Nephron (organoid): Measurements from ENCODE around the gene EPB42.

Experiments
- H3K27ac Mint-ChIP-seq, 3 experiments: 2 replicates each; pipeline ENCODE4 v1.8.0; 2020; ENCODE audit warnings: mixed read lengths in 3 of 3, mild to moderate bottlenecking in 2 of 3, moderate library complexity in 1 of 3
- H3K27me3 Mint-ChIP-seq: 2 replicates; pipeline ENCODE4 v1.8.0; 2021; ENCODE audit warnings: low read depth, mild to moderate bottlenecking, moderate library complexity, mixed read lengths
- H3K36me3 Mint-ChIP-seq: 2 replicates; pipeline ENCODE4 v1.8.0; 2020; ENCODE audit warnings: low read depth, mixed read lengths
- H3K4me1 Mint-ChIP-seq: 2 replicates; pipeline ENCODE4 v1.8.0; 2020; ENCODE audit warnings: mixed read lengths
- H3K4me3 Mint-ChIP-seq, 3 experiments: 2 replicates each; pipeline ENCODE4 v1.8.0; 2020; ENCODE audit warnings: mild to moderate bottlenecking in 3 of 3, mixed read lengths in 3 of 3, moderate library complexity in 2 of 3
- H3K9me3 Mint-ChIP-seq: 2 replicates; pipeline ENCODE4 v1.8.0; 2020; ENCODE audit warnings: mixed read lengths
- TF ChIP-seq, protein P1 (sequence below), 3 experiments: fragments of 200-600 bp; sonication (generic); IDR thresholded peaks; one replicate each; pipeline ENCODE4 v1.5.0; 2021; ENCODE audit warnings: antibody characterized with exemption in 3 of 3; ENCODE audit not compliant: unreplicated experiment in 3 of 3

The EPB42 gene

DNA sequence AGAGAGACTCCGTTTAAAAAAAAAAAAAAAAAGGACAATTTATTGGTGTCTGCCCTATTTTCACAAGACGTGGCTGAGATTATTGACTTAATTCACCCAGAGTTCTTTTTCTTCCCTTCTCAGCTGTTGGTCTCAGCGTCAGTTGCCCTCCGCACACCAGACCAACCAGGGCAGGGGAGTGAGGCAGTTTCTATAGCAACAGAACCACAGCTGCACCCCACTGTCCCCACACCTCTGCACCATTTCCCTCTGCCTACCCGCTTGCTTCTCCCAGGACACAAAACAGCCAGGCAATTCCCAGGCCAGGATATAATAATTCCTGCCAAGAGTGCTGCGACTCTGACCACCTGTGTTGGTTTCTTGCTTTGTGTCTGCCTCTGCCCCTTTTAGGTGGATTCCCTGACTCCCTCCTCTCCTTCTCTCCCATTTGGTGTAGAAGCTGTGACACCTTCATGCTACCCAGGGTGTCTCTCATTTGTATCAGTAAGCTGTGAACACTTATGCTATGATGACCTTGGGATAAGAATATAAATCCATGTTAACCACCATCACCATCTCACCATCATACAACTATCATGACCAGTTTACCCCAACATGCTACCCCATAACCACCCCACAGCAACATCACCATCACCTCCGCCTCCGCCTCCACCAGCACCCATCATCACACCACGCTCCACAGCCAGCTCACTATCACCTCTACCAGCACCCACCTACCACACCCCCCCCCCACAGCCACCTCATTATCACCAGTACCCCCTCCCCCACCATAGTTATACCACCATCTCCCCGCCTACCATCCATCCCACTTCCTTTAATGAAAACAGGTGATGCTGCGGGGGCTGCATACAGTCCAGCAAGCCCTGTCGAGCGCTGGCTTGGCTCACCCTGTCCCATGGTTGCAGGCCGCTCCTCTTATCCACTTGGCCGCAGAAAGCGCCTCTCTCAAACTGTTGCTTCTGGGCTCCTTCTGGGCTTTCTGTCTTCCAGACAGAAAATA, 589 bp downstream of the EPB42 start:
- H3K4me3 Mint-ChIP-seq = no peak overlapping the region
- no peaks in the 10 kb centered on the region for H3K4me1 Mint-ChIP-seq
- H3K9me3 Mint-ChIP-seq = no peaks in the 10 kb centered on the region
- no peak overlapping the region for H3K27ac Mint-ChIP-seq
- H3K36me3 Mint-ChIP-seq = no peaks in the 10 kb centered on the region
- H3K27me3 Mint-ChIP-seq = peaks cover 14% of the 10 kb centered on the region
- TF ChIP-seq, protein P1, sequence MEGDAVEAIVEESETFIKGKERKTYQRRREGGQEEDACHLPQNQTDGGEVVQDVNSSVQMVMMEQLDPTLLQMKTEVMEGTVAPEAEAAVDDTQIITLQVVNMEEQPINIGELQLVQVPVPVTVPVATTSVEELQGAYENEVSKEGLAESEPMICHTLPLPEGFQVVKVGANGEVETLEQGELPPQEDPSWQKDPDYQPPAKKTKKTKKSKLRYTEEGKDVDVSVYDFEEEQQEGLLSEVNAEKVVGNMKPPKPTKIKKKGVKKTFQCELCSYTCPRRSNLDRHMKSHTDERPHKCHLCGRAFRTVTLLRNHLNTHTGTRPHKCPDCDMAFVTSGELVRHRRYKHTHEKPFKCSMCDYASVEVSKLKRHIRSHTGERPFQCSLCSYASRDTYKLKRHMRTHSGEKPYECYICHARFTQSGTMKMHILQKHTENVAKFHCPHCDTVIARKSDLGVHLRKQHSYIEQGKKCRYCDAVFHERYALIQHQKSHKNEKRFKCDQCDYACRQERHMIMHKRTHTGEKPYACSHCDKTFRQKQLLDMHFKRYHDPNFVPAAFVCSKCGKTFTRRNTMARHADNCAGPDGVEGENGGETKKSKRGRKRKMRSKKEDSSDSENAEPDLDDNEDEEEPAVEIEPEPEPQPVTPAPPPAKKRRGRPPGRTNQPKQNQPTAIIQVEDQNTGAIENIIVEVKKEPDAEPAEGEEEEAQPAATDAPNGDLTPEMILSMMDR (IDR thresholded peaks at IDR 0.05; ENCODE audit: unreplicated experiment in 3 of 3) = no peak

DNA sequence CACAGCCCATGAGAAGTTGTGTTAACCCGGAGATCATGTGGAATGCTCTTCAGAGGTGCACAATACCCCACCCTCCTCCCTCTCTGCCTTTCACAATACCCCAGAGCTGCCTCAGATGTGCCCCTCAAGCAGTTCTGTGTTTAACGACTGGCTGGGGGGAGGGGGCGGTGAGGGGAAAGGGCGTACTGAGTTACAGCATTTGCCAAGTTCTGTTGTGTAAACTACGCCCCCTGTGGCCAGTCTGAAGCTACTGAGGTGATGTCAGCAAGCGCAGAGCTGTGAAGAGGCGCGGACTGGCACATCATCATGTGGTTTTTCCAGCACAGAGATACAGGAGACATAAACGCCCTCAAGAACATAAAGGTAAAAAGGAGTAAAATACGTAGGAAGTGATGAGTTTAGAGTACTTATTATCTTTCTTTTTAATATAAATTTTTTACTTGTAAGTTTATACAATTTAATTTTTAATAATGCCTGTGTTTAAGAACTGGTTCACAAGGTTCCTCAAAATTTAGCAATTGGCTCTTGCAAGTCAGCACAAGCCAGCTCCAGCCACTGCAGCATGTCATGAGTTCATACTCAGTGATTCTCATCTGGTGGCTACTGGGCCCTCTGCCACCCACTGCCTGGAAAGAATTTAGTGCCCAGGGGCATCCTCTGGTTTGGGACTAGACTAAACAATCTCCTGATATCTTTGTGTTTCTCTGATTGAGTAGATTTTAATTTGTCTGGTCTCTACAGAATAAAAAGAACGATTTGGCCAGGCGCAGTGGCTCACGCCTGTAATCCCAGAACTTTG, 1.7 kb downstream of the EPB42 start:
- Mint-ChIP-seq H3K9me3 (no peaks in the 10 kb centered on the region), H3K36me3 (no peaks in the 10 kb centered on the region), H3K27me3 (peaks cover 17% of the 10 kb centered on the region), H3K4me3 (no peak overlapping the region), H3K27ac (no peak overlapping the region), H3K4me1 (no peaks in the 10 kb centered on the region)
- TF ChIP-seq, protein P1 (IDR thresholded peaks at IDR 0.05; ENCODE audit: unreplicated experiment in 3 of 3) = peak in 1 of 3 experiments; percentile 22

DNA sequence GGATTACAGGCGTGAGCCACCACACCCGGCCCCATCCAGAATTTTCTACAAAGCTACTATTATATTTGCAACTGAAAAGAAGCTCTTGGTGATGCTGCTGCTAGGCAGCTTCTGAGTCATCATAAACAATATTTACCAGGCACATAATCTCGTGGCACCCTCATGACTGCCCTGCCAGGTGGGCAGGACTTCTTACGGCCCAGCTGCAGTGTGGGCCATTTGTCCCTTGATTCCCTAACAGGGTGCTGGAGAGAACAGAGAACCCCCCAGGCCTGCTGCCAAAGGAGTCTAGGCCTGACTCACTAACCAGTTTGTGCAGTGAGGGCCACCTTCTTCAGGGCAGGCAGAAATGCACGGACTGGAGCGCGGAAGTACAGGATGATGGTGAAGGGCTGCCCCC, 4.9 kb downstream of the EPB42 start:
- Mint-ChIP-seq H3K4me3 (no peak overlapping the region), H3K36me3 (no peaks in the 10 kb centered on the region), H3K27ac (no peak overlapping the region), H3K4me1 (no peaks in the 10 kb centered on the region), H3K27me3 (peaks cover 14% of the 10 kb centered on the region), H3K9me3 (no peaks in the 10 kb centered on the region)
- TF ChIP-seq, protein P1 (IDR thresholded peaks at IDR 0.05; ENCODE audit: unreplicated experiment in 3 of 3) = no peak

DNA sequence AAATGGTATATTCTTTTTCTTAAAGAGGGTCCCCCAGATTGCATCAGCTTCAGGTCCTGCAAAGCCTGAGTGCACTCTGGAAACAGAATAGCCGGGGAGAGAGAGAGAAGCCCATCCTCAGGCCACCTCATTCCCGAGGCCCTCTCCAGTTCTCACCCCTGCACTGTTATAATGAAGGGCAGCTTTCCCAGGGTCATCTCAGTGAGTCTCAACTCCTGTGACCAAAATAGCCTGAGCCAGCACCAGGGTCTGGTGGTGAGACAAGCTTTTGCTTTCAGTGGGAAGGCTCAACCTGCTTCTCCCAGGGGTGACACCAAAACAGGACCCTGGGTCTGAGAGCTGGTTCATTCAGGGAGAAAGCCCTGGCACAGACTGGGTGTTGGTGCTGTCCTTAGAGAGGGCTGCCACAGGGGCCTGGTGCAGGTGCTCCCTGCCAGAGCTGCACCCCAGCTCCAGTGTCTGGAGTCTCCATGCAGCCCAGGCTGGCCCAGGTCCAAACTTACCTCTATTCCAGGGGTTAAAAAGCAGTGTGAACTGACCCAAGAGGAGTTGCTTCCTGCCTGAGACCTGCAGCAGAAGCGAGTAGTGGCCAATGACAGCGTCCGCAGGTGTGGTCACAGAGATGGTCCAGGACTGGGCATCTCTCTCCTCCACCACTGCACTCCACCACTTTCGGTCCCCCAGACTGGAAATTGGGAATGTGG, 6.1 kb downstream of the EPB42 start:
- Mint-ChIP-seq H3K9me3 (no peaks in the 10 kb centered on the region), H3K4me1 (no peaks in the 10 kb centered on the region), H3K27me3 (peaks cover 20% of the 10 kb centered on the region), H3K27ac (no peak overlapping the region), H3K4me3 (no peak overlapping the region), H3K36me3 (no peaks in the 10 kb centered on the region)
- TF ChIP-seq, protein P1 (IDR thresholded peaks at IDR 0.05; ENCODE audit: unreplicated experiment in 3 of 3) = no peak

DNA sequence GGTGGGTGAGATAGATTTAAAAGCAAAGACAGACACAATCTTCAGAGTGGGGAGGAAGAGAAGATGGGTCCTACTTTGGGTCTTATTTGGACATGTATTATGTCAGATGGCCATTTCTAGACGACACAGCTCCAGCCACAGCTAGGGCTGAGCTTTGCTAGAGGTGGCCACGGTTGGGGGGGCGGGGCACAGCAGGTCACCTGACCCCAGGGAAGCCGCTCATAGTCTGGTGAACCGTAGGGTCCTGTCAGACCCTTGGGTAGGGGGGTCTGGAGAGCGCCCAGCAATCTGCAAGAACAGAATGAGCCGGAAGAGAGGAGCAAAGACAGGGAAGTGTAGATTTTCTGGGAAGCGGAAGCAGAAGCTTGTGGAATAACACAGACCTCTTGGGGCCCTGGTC, 6.6 kb downstream of the EPB42 start:
- H3K4me3 Mint-ChIP-seq = no peak overlapping the region
- TF ChIP-seq, protein P1 (IDR thresholded peaks at IDR 0.05; ENCODE audit: unreplicated experiment in 3 of 3) = no peak
- no peak overlapping the region for H3K27ac Mint-ChIP-seq
- H3K4me1 Mint-ChIP-seq = no peaks in the 10 kb centered on the region
- no peaks in the 10 kb centered on the region for H3K9me3 Mint-ChIP-seq
- peaks cover 23% of the 10 kb centered on the region for H3K27me3 Mint-ChIP-seq
- no peaks in the 10 kb centered on the region for H3K36me3 Mint-ChIP-seq
